ENCODE data around the gene EID3. TPM values are rescaled to one million over a fixed set of nuclear protein-coding genes. Genes with fewer than 3 reads are reported as not detected.
"Not testable (repeated sequence)": the region's sequence is repeated elsewhere in the genome, so short reads cannot be mapped to it uniquely, and the experiment has no call there.

The EID3 gene
- total RNA-seq, 1 experiment from 2014 or later = 3.2 TPM

DNA sequence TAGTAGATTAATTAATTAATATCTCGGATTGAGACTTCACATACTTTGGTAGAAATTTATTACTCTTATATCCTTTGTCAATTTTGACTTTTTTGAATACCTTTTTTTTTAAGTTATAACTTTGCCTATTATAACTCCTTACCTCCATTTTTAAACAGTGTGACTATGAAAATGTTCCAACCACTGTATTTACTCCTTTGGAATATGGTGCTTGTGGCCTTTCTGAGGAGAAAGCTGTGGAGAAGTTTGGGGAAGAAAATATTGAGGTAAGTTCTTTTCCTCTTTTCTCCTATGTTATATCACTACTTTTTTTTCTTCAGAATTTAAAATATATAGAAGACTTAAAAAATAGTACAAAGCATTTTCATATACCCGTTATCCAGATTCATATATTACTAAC lies 27.8 kb downstream of the EID3 start:
- ATAC-seq = no peak
- Mint-ChIP-seq H3K36me3 (peaks cover 39% of the 10 kb centered on the region), H3K27me3 (ENCODE audit: low read depth) (no peaks in the 10 kb centered on the region), H3K27ac (no peak overlapping the region), H3K9me3 (no peaks in the 10 kb centered on the region), H3K4me3 (no peak overlapping the region), H3K4me1 (no peaks in the 10 kb centered on the region)
- ChIA-PET CTCF (no interaction called here), POLR2A (no interaction called here)
- no peak for TF ChIP-seq NFATC4 (CRISPR knock-in tag; IDR thresholded peaks at IDR 0.05)
- no peak for TF ChIP-seq ESRRA (CRISPR knock-in tag; IDR thresholded peaks at IDR 0.05; ENCODE audit: borderline replicate concordance)
- TF ChIP-seq, protein P1, sequence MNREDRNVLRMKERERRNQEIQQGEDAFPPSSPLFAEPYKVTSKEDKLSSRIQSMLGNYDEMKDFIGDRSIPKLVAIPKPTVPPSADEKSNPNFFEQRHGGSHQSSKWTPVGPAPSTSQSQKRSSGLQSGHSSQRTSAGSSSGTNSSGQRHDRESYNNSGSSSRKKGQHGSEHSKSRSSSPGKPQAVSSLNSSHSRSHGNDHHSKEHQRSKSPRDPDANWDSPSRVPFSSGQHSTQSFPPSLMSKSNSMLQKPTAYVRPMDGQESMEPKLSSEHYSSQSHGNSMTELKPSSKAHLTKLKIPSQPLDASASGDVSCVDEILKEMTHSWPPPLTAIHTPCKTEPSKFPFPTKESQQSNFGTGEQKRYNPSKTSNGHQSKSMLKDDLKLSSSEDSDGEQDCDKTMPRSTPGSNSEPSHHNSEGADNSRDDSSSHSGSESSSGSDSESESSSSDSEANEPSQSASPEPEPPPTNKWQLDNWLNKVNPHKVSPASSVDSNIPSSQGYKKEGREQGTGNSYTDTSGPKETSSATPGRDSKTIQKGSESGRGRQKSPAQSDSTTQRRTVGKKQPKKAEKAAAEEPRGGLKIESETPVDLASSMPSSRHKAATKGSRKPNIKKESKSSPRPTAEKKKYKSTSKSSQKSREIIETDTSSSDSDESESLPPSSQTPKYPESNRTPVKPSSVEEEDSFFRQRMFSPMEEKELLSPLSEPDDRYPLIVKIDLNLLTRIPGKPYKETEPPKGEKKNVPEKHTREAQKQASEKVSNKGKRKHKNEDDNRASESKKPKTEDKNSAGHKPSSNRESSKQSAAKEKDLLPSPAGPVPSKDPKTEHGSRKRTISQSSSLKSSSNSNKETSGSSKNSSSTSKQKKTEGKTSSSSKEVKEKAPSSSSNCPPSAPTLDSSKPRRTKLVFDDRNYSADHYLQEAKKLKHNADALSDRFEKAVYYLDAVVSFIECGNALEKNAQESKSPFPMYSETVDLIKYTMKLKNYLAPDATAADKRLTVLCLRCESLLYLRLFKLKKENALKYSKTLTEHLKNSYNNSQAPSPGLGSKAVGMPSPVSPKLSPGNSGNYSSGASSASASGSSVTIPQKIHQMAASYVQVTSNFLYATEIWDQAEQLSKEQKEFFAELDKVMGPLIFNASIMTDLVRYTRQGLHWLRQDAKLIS (CRISPR knock-in tag; IDR thresholded peaks at IDR 0.05; ENCODE audit: borderline replicate concordance) = no peak
- TF ChIP-seq TCF7 (CRISPR knock-in tag; IDR thresholded peaks at IDR 0.05; ENCODE audit: low read depth) = no peak
- no peak for TF ChIP-seq ZNF416 (CRISPR knock-in tag; IDR thresholded peaks at IDR 0.05)
- no peak for TF ChIP-seq HMGA2 (CRISPR knock-in tag; IDR thresholded peaks at IDR 0.05)
- TF ChIP-seq, protein P2, sequence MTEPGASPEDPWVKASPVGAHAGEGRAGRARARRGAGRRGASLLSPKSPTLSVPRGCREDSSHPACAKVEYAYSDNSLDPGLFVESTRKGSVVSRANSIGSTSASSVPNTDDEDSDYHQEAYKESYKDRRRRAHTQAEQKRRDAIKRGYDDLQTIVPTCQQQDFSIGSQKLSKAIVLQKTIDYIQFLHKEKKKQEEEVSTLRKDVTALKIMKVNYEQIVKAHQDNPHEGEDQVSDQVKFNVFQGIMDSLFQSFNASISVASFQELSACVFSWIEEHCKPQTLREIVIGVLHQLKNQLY (CRISPR knock-in tag; IDR thresholded peaks at IDR 0.05) = no peak
- no peak for TF ChIP-seq GTF2I (CRISPR knock-in tag; conservative IDR thresholded peaks at IDR 0.05)
- TF ChIP-seq JUN (CRISPR knock-in tag; IDR thresholded peaks at IDR 0.05) = no peak
- no peak for DNase-seq (ENCODE audit: low spot score)

GRCh38 chr12:104332273-104332672 lies 28.7 kb downstream of the EID3 start:
- peaks cover 40% of the 10 kb centered on the region for H3K36me3 Mint-ChIP-seq
- H3K4me3 Mint-ChIP-seq; H3K27me3 Mint-ChIP-seq (ENCODE audit: low read depth); ATAC-seq; DNase-seq (ENCODE audit: low spot score); H3K4me1 Mint-ChIP-seq; CTCF ChIA-PET; POLR2A ChIA-PET; H3K27ac Mint-ChIP-seq; H3K9me3 Mint-ChIP-seq: not testable (repeated sequence)

GRCh38 chr12:104333692-104334255 lies 30.2 kb downstream of the EID3 start:
- Mint-ChIP-seq H3K27me3 (ENCODE audit: low read depth) (no peaks in the 10 kb centered on the region), H3K9me3 (no peaks in the 10 kb centered on the region), H3K4me3 (no peak overlapping the region), H3K36me3 (peaks cover 39% of the 10 kb centered on the region), H3K27ac (no peak overlapping the region), H3K4me1 (no peaks in the 10 kb centered on the region)
- ATAC-seq (no peak), DNase-seq (ENCODE audit: low spot score) (no peak)
- no peak for TF ChIP-seq HMGA2 (CRISPR knock-in tag; IDR thresholded peaks at IDR 0.05)
- no peak for TF ChIP-seq NFE2L1 (CRISPR knock-in tag; IDR thresholded peaks at IDR 0.05)
- ChIA-PET POLR2A (no interaction called here), CTCF (no interaction called here)

DNA sequence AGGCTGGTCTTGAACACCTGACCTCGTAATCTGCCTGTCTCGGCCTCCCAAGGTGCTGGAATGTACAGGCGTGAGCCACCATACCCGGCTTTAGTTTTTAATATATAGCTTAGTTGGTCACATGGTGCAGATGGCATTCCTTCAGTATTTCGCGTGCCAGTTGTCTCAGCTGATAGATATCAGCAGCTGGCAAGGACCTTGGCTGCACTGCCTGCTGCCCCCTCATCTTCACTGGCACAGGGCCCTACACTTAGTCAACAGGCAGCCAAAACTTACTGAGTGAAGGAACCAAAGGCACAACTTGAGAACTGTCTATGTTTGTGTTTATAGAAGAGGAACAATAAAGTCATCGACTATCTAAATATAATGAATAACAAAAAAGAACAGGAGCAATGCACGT lies 31.0 kb downstream of the EID3 start:
- H3K9me3 Mint-ChIP-seq = no peaks in the 10 kb centered on the region
- no peak for DNase-seq (ENCODE audit: low spot score)
- no peak overlapping the region for H3K4me3 Mint-ChIP-seq
- peaks cover 42% of the 10 kb centered on the region for H3K36me3 Mint-ChIP-seq
- ChIA-PET CTCF (no interaction called here), POLR2A (no interaction called here)
- no peak overlapping the region for H3K27ac Mint-ChIP-seq
- H3K4me1 Mint-ChIP-seq = no peaks in the 10 kb centered on the region
- ATAC-seq = no peak
- H3K27me3 Mint-ChIP-seq (ENCODE audit: low read depth) = no peaks in the 10 kb centered on the region
- TF ChIP-seq FOXK1 (CRISPR knock-in tag; IDR thresholded peaks at IDR 0.05) = no peak
- TF ChIP-seq ZNF263 (CRISPR knock-in tag; IDR thresholded peaks at IDR 0.05; ENCODE audit: low read depth) = no peak
- TF ChIP-seq, protein P3, sequence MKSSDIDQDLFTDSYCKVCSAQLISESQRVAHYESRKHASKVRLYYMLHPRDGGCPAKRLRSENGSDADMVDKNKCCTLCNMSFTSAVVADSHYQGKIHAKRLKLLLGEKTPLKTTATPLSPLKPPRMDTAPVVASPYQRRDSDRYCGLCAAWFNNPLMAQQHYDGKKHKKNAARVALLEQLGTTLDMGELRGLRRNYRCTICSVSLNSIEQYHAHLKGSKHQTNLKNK (CRISPR knock-in tag; IDR thresholded peaks at IDR 0.05) = no peak
- TF ChIP-seq ELF4 (CRISPR knock-in tag; IDR thresholded peaks at IDR 0.05; ENCODE audit: low read depth) = no peak
- no peak for TF ChIP-seq ZNF232 (CRISPR knock-in tag; IDR thresholded peaks at IDR 0.05)
- TF ChIP-seq ZSCAN18 (CRISPR knock-in tag; IDR thresholded peaks at IDR 0.05) = no peak
- TF ChIP-seq, protein P4, sequence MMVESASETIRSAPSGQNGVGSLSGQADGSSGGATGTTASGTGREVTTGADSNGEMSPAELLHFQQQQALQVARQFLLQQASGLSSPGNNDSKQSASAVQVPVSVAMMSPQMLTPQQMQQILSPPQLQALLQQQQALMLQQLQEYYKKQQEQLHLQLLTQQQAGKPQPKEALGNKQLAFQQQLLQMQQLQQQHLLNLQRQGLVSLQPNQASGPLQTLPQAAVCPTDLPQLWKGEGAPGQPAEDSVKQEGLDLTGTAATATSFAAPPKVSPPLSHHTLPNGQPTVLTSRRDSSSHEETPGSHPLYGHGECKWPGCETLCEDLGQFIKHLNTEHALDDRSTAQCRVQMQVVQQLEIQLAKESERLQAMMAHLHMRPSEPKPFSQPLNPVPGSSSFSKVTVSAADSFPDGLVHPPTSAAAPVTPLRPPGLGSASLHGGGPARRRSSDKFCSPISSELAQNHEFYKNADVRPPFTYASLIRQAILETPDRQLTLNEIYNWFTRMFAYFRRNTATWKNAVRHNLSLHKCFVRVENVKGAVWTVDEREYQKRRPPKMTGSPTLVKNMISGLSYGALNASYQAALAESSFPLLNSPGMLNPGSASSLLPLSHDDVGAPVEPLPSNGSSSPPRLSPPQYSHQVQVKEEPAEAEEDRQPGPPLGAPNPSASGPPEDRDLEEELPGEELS (CRISPR knock-in tag; IDR thresholded peaks at IDR 0.05) = no peak
- TF ChIP-seq NFYB (CRISPR knock-in tag; conservative IDR thresholded peaks at IDR 0.05; ENCODE audit: low read depth) = no peak

All from WTC11 (cell line).